ENCODE results near the gene THSD7B.

DNA sequence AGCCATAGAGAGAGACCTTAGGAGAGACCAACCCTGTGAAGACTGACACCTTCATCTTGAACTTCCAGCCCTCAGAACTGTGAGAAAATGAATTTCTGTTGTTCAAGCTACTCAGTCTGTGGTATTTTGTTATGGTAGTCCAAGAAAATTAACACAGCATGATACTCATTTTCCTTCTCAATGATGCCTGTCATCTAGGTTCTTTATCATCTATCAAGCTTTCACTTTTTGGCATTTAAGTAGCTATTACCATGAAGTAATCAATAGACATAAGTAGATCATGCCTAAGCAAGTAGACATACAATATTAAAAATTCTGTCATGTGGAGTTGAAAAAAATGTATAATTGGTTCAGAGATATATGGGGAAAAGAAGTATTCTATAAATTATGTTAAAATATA is 444.7 kb downstream of the THSD7B start:
- TF ChIP-seq ZGPAT (CRISPR knock-in tag; IDR thresholded peaks at IDR 0.05) = no peak
- no peak for TF ChIP-seq RNF2 (conservative IDR thresholded peaks at IDR 0.05; ENCODE audit: low read depth)
- TF ChIP-seq JUNB (CRISPR knock-in tag; IDR thresholded peaks at IDR 0.05; ENCODE audit: borderline replicate concordance) = no peak
- no peak for TF ChIP-seq POLR2A (IDR thresholded peaks at IDR 0.05; ENCODE audit: insufficient read depth in 1 of 2, low read depth in 2 of 2, low read length in 2 of 2)
- no peak for TF ChIP-seq TFAP4 (IDR thresholded peaks at IDR 0.05; ENCODE audit: borderline replicate concordance, low read depth)
- TF ChIP-seq EZH2 (conservative IDR thresholded peaks at IDR 0.05; ENCODE audit: low read depth, low read length) = no peak
- no peak for TF ChIP-seq ATF6 (CRISPR knock-in tag; conservative IDR thresholded peaks at IDR 0.05)
- TF ChIP-seq TP53 (CRISPR knock-in tag; conservative IDR thresholded peaks at IDR 0.05) = no peak
- TF ChIP-seq RAD21 (CRISPR knock-in tag; IDR thresholded peaks at IDR 0.05) = no peak
- no peak for TF ChIP-seq SIN3A (IDR thresholded peaks at IDR 0.05; ENCODE audit: borderline replicate concordance, low read depth, low read length)
- TF ChIP-seq PHF21A (CRISPR knock-in tag; IDR thresholded peaks at IDR 0.05) = no peak
- TF ChIP-seq ZNF589 (CRISPR knock-in tag; conservative IDR thresholded peaks at IDR 0.05) = no peak
- TF ChIP-seq, protein P1, sequence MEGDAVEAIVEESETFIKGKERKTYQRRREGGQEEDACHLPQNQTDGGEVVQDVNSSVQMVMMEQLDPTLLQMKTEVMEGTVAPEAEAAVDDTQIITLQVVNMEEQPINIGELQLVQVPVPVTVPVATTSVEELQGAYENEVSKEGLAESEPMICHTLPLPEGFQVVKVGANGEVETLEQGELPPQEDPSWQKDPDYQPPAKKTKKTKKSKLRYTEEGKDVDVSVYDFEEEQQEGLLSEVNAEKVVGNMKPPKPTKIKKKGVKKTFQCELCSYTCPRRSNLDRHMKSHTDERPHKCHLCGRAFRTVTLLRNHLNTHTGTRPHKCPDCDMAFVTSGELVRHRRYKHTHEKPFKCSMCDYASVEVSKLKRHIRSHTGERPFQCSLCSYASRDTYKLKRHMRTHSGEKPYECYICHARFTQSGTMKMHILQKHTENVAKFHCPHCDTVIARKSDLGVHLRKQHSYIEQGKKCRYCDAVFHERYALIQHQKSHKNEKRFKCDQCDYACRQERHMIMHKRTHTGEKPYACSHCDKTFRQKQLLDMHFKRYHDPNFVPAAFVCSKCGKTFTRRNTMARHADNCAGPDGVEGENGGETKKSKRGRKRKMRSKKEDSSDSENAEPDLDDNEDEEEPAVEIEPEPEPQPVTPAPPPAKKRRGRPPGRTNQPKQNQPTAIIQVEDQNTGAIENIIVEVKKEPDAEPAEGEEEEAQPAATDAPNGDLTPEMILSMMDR (CRISPR knock-in tag; IDR thresholded peaks at IDR 0.05) = no peak

Measured in HepG2 (cell line).